Fibroblast of the aortic adventitia (primary cell): Measurements from ENCODE around the gene CRAMP1. TPM values are rescaled to one million over a fixed set of nuclear protein-coding genes. Genes with fewer than 3 reads are reported as not detected.

Experiments
- DNase-seq: peaks from one replicate; pipeline ENCODE4 v3.0.0-alpha.2; 2010; ENCODE audit warnings: low read depth
- H3K4me3 ChIP-seq: 2 replicates; pipeline ENCODE4 v1.5.1; 2011; ENCODE audit warnings: low read depth, mild to moderate bottlenecking, control low read depth, low read length, moderate library complexity
- total RNA-seq: library from RNA; depleted of rRNA; stranded (reverse); fragments of >200 nt; gene quantifications from 2 replicates; pipeline ENCODE4 v1.2.3, GENCODE V29; 2012; ENCODE audit warnings: low replicate concordance
- TF ChIP-seq, protein P1 (sequence below): IDR thresholded peaks from 2 replicates; pipeline ENCODE4 v1.5.1; 2011; ENCODE audit warnings: mild to moderate bottlenecking, low read length, control low read depth, inconsistent platforms; ENCODE audit not compliant: insufficient read depth

CRAMP1 gene
- total RNA-seq, 1 donor = 9.9 TPM

DNA sequence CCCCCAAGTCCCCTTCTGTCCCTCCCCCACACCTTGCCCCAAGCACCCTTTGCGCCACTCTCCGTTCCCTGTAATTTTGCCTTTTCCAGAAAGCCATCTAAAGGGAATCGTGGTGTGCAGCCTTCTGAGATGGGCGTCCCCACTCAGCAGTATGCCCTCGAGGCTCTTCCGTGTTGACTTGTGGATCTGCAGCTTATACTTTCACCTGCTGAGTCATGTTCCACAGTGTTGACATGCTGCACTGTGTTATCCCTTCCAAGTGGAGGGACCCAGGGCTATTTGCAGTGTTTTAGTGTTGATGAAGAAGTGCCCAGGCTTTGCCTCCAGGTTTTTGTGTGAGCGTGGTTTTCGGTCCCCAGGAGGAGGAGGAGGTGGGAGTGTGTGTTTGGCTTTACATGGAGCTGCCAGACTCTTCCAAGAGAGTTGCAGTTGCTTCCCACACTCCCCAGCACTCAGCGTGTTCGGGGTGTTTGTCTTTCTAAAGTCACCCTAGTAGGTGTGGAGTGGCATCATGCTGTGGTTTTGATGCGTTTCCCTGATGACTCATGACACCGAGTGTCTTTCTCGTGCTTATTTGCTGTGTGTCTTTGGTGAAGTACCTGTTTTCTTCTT is 33.9 kb downstream of the CRAMP1 start:
- H3K4me3 ChIP-seq = no peak overlapping the region
- no peak for DNase-seq

DNA sequence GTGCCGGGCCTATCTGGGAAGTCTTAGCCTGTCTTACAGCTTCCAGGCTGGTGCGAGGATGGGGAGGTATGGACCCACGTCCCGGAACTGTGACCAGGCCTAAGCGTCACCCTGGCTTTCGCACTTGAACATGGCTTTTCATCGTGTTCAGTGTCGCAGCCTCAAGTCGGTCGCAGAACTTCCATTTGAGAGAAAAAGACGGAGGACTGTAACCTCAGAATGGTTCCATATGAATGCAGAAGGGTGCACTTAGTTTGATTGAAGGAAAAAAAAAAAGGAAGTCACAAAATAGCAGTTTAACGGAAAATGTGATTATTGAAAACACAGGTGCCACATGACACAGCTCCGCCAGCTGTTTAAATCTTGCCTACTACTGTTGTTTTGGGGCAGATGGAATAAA is 35.7 kb downstream of the CRAMP1 start:
- TF ChIP-seq, protein P1, sequence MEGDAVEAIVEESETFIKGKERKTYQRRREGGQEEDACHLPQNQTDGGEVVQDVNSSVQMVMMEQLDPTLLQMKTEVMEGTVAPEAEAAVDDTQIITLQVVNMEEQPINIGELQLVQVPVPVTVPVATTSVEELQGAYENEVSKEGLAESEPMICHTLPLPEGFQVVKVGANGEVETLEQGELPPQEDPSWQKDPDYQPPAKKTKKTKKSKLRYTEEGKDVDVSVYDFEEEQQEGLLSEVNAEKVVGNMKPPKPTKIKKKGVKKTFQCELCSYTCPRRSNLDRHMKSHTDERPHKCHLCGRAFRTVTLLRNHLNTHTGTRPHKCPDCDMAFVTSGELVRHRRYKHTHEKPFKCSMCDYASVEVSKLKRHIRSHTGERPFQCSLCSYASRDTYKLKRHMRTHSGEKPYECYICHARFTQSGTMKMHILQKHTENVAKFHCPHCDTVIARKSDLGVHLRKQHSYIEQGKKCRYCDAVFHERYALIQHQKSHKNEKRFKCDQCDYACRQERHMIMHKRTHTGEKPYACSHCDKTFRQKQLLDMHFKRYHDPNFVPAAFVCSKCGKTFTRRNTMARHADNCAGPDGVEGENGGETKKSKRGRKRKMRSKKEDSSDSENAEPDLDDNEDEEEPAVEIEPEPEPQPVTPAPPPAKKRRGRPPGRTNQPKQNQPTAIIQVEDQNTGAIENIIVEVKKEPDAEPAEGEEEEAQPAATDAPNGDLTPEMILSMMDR = no peak
- no peak for DNase-seq
- no peak overlapping the region for H3K4me3 ChIP-seq

More for the DNA sequence above, 33.9 kb downstream of the CRAMP1 start:
- TF ChIP-seq, protein P1 = no peak

DNA sequence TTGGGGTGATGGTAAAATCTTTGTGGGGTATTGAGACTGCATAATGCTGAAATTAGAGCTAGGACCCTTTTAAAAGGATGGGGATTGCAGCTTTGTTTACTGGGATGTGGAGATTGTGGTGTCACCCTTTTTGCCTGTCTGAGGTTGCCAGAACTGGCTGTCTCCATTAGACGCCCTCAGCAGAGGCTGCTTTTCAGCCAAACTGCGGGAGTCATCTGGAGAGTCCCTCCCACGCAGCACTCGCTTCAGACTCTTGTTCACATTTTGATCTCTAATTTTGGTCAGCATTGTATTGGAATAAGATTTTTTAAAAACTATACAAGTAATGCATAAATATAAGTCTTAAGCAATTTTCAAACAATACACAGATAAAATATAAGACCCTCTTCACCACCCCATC is 38.0 kb downstream of the CRAMP1 start:
- no peak overlapping the region for H3K4me3 ChIP-seq
- peak; percentile 4 for DNase-seq
- TF ChIP-seq, protein P1 = no peak

DNA sequence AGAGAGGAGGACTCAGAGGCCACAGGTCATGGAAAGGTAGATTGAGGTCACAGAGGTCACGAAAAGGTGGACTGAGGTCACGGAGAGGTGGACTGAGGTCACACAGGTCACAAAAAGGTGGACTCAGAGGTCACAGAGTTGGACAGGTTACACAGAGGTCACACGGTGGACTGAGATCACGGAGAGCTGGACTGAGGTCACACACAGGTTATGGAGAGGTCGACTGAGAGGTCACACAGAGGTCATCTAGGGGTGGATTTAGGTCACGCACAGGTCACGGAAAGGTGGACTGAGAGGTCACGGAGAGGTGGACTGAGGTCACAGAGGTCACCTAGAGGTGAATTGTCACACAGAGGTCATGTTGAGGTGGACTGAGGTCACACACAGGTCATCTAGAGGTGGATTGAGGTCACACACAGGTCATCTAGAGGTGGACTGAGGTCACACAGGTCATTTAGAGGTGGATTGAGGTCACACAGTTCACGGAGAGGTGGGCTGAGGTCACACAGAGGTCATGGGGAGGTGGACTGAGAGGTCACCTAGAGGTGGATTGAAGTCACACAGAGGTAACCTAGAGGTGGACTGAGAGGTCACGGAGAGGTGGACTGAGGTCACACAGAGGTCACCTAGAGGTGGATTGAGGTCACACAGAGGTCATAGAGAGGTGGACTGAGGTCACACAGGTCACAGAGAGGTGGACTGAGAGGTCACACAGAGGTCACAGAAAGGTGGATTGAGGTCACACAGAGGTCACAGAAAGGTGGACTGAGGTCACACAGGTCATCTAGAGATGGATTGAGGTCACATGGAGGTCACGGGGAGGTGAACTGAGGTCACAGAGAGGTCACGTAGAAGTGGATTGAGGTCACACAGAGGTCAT is 39.2 kb downstream of the CRAMP1 start:
- TF ChIP-seq, protein P1 = no peak
- peak; percentile 18 for DNase-seq
- no peak overlapping the region for H3K4me3 ChIP-seq

DNA sequence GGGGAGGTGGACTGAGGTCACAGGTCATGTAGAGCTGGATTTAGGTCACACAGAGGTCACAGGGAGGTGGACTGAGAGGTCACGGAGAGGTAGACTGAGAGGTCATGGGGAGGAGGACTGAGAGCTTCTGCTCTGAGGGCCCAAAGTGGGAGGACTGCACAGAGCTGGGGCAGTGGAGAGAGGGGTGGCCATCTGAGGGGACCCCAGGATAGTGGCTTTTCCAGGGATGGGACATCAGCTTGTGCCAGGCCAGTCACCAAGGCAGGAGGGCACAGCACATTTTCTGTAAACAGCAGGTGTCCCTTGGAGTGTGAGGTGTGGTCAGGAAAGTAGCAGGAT is 39.8 kb downstream of the CRAMP1 start:
- no peak overlapping the region for H3K4me3 ChIP-seq
- TF ChIP-seq, protein P1 = no peak
- DNase-seq = no peak

DNA sequence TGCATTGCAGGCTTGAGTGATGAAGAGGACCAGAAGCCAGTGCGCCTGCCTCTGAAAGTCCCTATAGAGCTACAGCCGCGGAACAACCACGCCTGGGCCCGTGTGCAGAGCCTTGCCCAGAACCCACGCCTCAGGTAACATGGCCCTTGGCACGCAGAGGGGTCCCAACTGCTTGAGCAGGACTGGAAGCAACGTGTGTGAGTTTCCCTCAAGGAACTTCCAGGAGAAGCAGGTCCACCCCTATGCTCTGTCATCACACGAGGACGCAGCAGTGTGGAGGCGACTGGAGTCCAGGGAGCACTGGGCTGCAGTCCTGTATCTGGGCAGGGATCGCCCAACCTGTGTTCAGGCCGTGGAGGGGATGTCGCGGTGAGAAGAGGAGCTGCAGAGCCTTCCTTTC is 40.9 kb downstream of the CRAMP1 start:
- TF ChIP-seq, protein P1 = no peak
- no peak overlapping the region for H3K4me3 ChIP-seq
- DNase-seq = no peak
